ENCODE measurements around the gene PHB1. TPM values are rescaled to one million over a fixed set of nuclear protein-coding genes. Genes with fewer than 3 reads are reported as not detected.

PHB1 gene
- total RNA-seq, 6 experiments from 2014 or later: 235 to 284 (median 262) TPM

GRCh38 chr17:49379926-49380325 lies 34.8 kb downstream of the PHB1 start:
- H3K9me3 Mint-ChIP-seq: peaks cover 26% of the 10 kb centered on the region
- no peak for DNase-seq

DNA sequence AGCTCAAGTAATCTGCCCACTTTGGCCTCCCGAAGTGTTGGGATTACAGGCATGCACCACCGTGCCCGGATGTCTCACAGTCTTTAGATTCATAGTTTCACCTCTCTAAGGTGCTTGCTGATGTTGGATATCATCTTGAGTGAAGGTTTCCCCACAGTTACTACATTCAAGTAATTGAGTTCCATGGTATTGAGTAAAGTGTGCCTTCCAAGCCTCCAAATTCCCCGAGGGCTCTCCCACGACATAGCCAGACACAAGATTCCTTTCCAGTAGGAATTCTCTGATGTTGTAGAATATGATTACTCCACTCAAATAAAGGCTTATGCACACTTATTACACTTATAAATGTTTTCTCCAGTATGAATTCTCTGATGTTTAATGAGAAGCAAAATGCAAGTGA lies 36.4 kb downstream of the PHB1 start:
- H3K27ac Mint-ChIP-seq: no peak overlapping the region
- H3K4me3 Mint-ChIP-seq: no peak overlapping the region
- peaks cover 32% of the 10 kb centered on the region for H3K36me3 Mint-ChIP-seq (ENCODE audit: low read depth)
- no peak for TF ChIP-seq CTCF (IDR thresholded peaks at IDR 0.05)
- peaks cover 26% of the 10 kb centered on the region for H3K9me3 Mint-ChIP-seq
- peaks cover 7% of the 10 kb centered on the region; the same call in 1 of the 2 replicates for H3K27me3 Mint-ChIP-seq (ENCODE audit: insufficient read depth)
- peaks cover 6% of the 10 kb centered on the region; the same call in 1 of the 2 replicates for H3K4me1 Mint-ChIP-seq (ENCODE audit: low read depth)
- DNase-seq: no peak

More at GRCh38 chr17:49379926-49380325, 34.8 kb downstream of the PHB1 start:
- Mint-ChIP-seq H3K27me3 (ENCODE audit: insufficient read depth) (peaks cover 7% of the 10 kb centered on the region; the same call in 1 of the 2 replicates), H3K4me1 (ENCODE audit: low read depth) (peaks cover 6% of the 10 kb centered on the region; the same call in 1 of the 2 replicates), H3K36me3 (ENCODE audit: low read depth) (peaks cover 32% of the 10 kb centered on the region), H3K4me3 (no peak overlapping the region), H3K27ac (no peak overlapping the region)
- no peak for TF ChIP-seq CTCF (IDR thresholded peaks at IDR 0.05)

DNA sequence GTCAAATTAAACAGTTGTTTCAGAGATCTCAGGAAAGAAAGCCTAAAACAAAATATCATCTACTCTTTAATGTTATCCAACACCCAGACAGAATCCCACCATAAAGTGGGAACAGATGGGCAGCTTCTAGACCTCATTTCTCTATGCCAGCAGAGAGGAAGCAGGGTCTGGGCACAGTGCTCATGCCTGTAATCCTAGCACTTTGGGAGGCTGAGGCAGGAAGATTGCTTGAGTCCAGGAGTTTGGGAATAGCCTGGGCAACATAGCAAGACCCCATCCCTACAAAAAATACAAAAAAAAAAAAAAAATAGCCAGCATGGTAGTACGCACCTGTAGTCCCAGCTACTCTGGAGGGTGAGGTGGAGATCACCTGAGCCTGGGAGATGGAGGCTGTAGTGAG lies 39.1 kb downstream of the PHB1 start:
- Mint-ChIP-seq H3K27ac (no peak overlapping the region), H3K4me1 (ENCODE audit: low read depth) (peaks cover 6% of the 10 kb centered on the region; the same call in 1 of the 2 replicates), H3K9me3 (peaks cover 26% of the 10 kb centered on the region), H3K36me3 (ENCODE audit: low read depth) (peaks cover 27% of the 10 kb centered on the region), H3K4me3 (no peak overlapping the region), H3K27me3 (ENCODE audit: insufficient read depth) (peaks cover 2% of the 10 kb centered on the region; the same call in 1 of the 2 replicates)
- TF ChIP-seq CTCF (IDR thresholded peaks at IDR 0.05): no peak
- DNase-seq: no peak

- no peak overlapping the region for H3K27ac Mint-ChIP-seq
- no peak for DNase-seq
- TF ChIP-seq CTCF (IDR thresholded peaks at IDR 0.05): no peak
- H3K27me3 Mint-ChIP-seq (ENCODE audit: insufficient read depth): peaks cover 2% of the 10 kb centered on the region; the same call in 1 of the 2 replicates
- peaks cover 10% of the 10 kb centered on the region for H3K9me3 Mint-ChIP-seq
- H3K4me3 Mint-ChIP-seq: no peak overlapping the region
- H3K36me3 Mint-ChIP-seq (ENCODE audit: low read depth): peaks cover 10% of the 10 kb centered on the region
- H3K4me1 Mint-ChIP-seq (ENCODE audit: low read depth): no peaks in the 10 kb centered on the region
Observed at GRCh38 chr17:49373115-49373514, 41.6 kb downstream of the PHB1 start.

GRCh38 chr17:49372425-49372824 lies 42.3 kb downstream of the PHB1 start:
- no peak overlapping the region for H3K27ac Mint-ChIP-seq
- H3K4me1 Mint-ChIP-seq (ENCODE audit: low read depth): no peaks in the 10 kb centered on the region

More at GRCh38 chr17:49372425-49372824, 42.3 kb downstream of the PHB1 start:
- peaks cover 2% of the 10 kb centered on the region for H3K27me3 Mint-ChIP-seq (ENCODE audit: insufficient read depth)
- TF ChIP-seq CTCF (IDR thresholded peaks at IDR 0.05): no peak
- peaks cover 4% of the 10 kb centered on the region; the same call in 1 of the 2 replicates for H3K36me3 Mint-ChIP-seq (ENCODE audit: low read depth)
- DNase-seq: no peak
- no peak overlapping the region for H3K4me3 Mint-ChIP-seq
- H3K9me3 Mint-ChIP-seq: 0 out of 2 replicates have a peak, but pooled peaks cover 4% of the 10 kb centered on the region

Measured in HFFc6 (cell line).